ENCODE results near the gene HYI. TPM values are rescaled to one million over a fixed set of nuclear protein-coding genes. Genes with fewer than 3 reads are reported as not detected.

The HYI gene
- total RNA-seq, 1 experiment from 2014 or later: 55.3 TPM

GRCh38 chr1:43454270-43455011, 710 bp upstream of the HYI start:
- in situ Hi-C loops (cut with HindIII; ENCODE audit: low pct_unique_long_range_greater_than_20kb, low sequenced_read_pairs): no loop called here
- Histone ChIP-seq H3K9me3 (ENCODE audit: control insufficient read depth, insufficient read depth, low read depth, low read length) (no peaks in the 10 kb centered on the region), H3K36me3 (ENCODE audit: control insufficient read depth, insufficient read depth, low read length) (no peaks in the 10 kb centered on the region), H3K4me3 (ENCODE audit: low read depth in 2 of 2, low read length in 2 of 2) (peak overlapping the region; percentile 49 to 58), H3K27me3 (ENCODE audit: control insufficient read depth, insufficient read depth, low read length) (no peaks in the 10 kb centered on the region), H3K27ac (ENCODE audit: low read length) (peak overlapping the region; percentile 96), H3K4me1 (ENCODE audit: control insufficient read depth, insufficient read depth, low read length) (peaks cover 17% of the 10 kb centered on the region)
- ChIA-PET POLR2A (interaction anchor here (0.6 to 1.0 kb wide), 2 partner anchors 19 to 70 kb away, joined by 3 to 4 read pairs; no protein-coding TSS in a partner anchor), CTCF (no interaction called here)
- no TSS peak for BruUV-seq (replicated peaks)
- TF ChIP-seq POLR2AphosphoS5 (IDR thresholded peaks at IDR 0.05; ENCODE audit: low read depth, low read length): peak; percentile 10; the same call in 1 of the 2 replicates
- no peak for TF ChIP-seq SIN3A (IDR thresholded peaks at IDR 0.05; ENCODE audit: borderline replicate concordance, insufficient read depth, low read depth, low read length)
- intact Hi-C loops (cut with micrococcal nuclease; ENCODE audit: unreplicated experiment): no loop called here
- ATAC-seq (peak; percentile 66), DNase-seq (ENCODE audit: low read depth, low spot score) (no peak)

- no TSS peak for BruUV-seq (replicated peaks)
- ChIA-PET CTCF (no interaction called here), POLR2A (no interaction called here)
These were observed 816 bp downstream of the HYI start for GRCh38 chr1:43452789-43453441.

More at GRCh38 chr1:43452789-43453441, 816 bp downstream of the HYI start:
- intact Hi-C loops (cut with micrococcal nuclease; ENCODE audit: unreplicated experiment): no loop called here
- Histone ChIP-seq H3K27ac (ENCODE audit: low read length) (peak overlapping the region; percentile 85), H3K4me1 (ENCODE audit: control insufficient read depth, insufficient read depth, low read length) (peaks cover 17% of the 10 kb centered on the region), H3K4me3 (ENCODE audit: low read depth in 2 of 2, low read length in 2 of 2) (peak overlapping the region; percentile 49 to 58), H3K27me3 (ENCODE audit: control insufficient read depth, insufficient read depth, low read length) (no peaks in the 10 kb centered on the region), H3K36me3 (ENCODE audit: control insufficient read depth, insufficient read depth, low read length) (no peaks in the 10 kb centered on the region), H3K9me3 (ENCODE audit: control insufficient read depth, insufficient read depth, low read depth, low read length) (no peaks in the 10 kb centered on the region)
- ATAC-seq (peak; percentile 54), DNase-seq (ENCODE audit: low read depth, low spot score) (peak; percentile 45)
- in situ Hi-C loops (cut with HindIII; ENCODE audit: low pct_unique_long_range_greater_than_20kb, low sequenced_read_pairs): no loop called here
- TF ChIP-seq POLR2AphosphoS5 (IDR thresholded peaks at IDR 0.05; ENCODE audit: low read depth, low read length) (no peak), SIN3A (IDR thresholded peaks at IDR 0.05; ENCODE audit: borderline replicate concordance, insufficient read depth, low read depth, low read length) (0 out of 2 replicates have a peak, but pooled peaks have one; percentile 33), REST (IDR thresholded peaks at IDR 0.05; ENCODE audit: insufficient read depth in 1 of 2, low read depth in 2 of 2, low read length in 1 of 2) (no peak), TCF7L2 (IDR thresholded peaks at IDR 0.05; ENCODE audit: low read depth, low read length) (peak; percentile 69; the same call in 1 of the 2 replicates), CTCF (IDR thresholded peaks at IDR 0.05) (no peak)
